ENCODE measurements around the gene SRCIN1. TPM values are rescaled to one million over a fixed set of nuclear protein-coding genes. Genes with fewer than 3 reads are reported as not detected.

SRCIN1 gene, protein sequence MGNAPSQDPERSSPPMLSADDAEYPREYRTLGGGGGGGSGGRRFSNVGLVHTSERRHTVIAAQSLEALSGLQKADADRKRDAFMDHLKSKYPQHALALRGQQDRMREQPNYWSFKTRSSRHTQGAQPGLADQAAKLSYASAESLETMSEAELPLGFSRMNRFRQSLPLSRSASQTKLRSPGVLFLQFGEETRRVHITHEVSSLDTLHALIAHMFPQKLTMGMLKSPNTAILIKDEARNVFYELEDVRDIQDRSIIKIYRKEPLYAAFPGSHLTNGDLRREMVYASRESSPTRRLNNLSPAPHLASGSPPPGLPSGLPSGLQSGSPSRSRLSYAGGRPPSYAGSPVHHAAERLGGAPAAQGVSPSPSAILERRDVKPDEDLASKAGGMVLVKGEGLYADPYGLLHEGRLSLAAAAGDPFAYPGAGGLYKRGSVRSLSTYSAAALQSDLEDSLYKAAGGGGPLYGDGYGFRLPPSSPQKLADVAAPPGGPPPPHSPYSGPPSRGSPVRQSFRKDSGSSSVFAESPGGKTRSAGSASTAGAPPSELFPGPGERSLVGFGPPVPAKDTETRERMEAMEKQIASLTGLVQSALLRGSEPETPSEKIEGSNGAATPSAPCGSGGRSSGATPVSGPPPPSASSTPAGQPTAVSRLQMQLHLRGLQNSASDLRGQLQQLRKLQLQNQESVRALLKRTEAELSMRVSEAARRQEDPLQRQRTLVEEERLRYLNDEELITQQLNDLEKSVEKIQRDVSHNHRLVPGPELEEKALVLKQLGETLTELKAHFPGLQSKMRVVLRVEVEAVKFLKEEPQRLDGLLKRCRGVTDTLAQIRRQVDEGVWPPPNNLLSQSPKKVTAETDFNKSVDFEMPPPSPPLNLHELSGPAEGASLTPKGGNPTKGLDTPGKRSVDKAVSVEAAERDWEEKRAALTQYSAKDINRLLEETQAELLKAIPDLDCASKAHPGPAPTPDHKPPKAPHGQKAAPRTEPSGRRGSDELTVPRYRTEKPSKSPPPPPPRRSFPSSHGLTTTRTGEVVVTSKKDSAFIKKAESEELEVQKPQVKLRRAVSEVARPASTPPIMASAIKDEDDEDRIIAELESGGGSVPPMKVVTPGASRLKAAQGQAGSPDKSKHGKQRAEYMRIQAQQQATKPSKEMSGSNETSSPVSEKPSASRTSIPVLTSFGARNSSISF
- under 0.01 TPM in 1 of 2 replicates, not detected in the other for total RNA-seq

DNA sequence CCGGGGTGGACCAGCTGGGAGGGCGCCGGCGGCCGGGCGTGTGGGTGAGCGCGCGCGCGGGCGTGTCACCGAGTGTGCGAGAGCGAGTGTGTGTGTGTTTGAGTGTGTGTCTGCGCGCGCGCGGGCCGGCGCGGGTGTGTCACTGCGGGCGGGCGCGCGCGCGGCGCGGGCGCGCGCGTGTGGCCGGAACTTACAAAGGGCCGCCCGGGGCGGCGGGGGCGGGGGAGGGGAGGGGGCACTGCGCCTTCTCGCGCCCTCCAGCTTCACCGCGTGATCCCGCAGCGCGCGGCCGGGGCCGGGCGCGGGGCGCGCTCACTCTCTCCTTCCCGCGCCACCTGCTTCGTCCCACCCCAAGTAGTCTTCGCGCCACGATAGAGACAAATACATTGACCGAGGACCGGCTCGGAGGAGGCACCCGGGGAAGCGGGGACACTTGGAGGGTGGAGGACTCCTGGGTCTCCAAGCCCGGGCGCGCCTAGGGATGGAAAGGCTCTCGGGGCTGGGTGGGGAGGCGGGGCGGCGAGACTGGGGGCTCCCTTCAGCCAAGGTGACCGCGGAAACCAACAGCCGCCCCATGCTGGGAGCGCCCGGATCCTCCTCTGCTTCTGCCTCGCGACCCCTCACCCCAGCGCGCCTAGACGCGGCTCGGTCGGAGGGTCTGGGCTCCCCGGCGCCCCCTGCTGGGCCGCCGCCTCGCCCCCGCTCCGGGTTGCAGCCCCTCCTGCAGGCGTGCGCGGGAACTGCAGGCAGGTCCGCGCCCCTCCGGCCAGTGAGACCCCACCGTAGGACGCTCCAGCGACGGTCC lies at the start of gene SRCIN1:
SRCIN1 (minus strand) TSS at position 112 of the 805 bp plus-strand sequence. CDS start 247 bp downstream, outside the sequence.

Other genes starting within 250 kb of the SRCIN1 start
- gene ARHGAP23, start 177.5 kb downstream of the SRCIN1 start, total RNA-seq: 93.3 and 107 TPM in 2 replicates
- 0.85 and 1.5 TPM in 2 replicates for gene EPOP, start 69.0 kb upstream of the SRCIN1 start, total RNA-seq
- gene MLLT6, start 99.3 kb upstream of the SRCIN1 start, total RNA-seq: 41.4 and 45.6 TPM in 2 replicates
- gene CISD3, start 124.4 kb upstream of the SRCIN1 start, total RNA-seq: 3.2 and 5.3 TPM in 2 replicates
- gene PCGF2, start 142.4 kb upstream of the SRCIN1 start, total RNA-seq: 3.6 and 3.9 TPM in 2 replicates
- gene PSMB3, start 146.8 kb upstream of the SRCIN1 start, total RNA-seq: 126 and 175 TPM in 2 replicates
- 69.3 and 81.0 TPM in 2 replicates for gene PIP4K2B, start 193.6 kb upstream of the SRCIN1 start, total RNA-seq
- gene CWC25, start 219.4 kb upstream of the SRCIN1 start, total RNA-seq: 10.1 and 11.4 TPM in 2 replicates
- 435 and 509 TPM in 2 replicates for gene RPL23, start 247.8 kb upstream of the SRCIN1 start, total RNA-seq

All from hair follicle dermal papilla cell (primary cell).